Hematopoietic multipotent progenitor cell (in vitro differentiated cells): Measurements from ENCODE around the gene TRABD2A. TPM values are rescaled to one million over a fixed set of nuclear protein-coding genes. Genes with fewer than 3 reads are reported as not detected.
"Not testable (repeated sequence)": the region's sequence is repeated elsewhere in the genome, so short reads cannot be mapped to it uniquely, and the experiment has no call there.

ENCODE experiments used
- DNase-seq, 3 donors: peaks; one replicate each; pipeline ENCODE4 v3.0.0-alpha.2; 2011 to 2015; ENCODE audit warnings: low read depth in 2 of 3, low spot score in 2 of 3
- total RNA-seq: library from RNA; depleted of rRNA; stranded (reverse); fragments of >200 nt; gene quantifications from one replicate; pipeline ENCODE4 v1.2.3, GENCODE V29; 2012

TRABD2A gene
- total RNA-seq, 1 donor = 0.27 TPM

GRCh38 chr2:84881581-84882413 lies 913 bp upstream of the TRABD2A start:
- peak; percentile 68 to 88 (median 77) for DNase-seq

GRCh38 chr2:84880395-84880644 lies 564 bp downstream of the TRABD2A start:
- DNase-seq = no peak

GRCh38 chr2:84879584-84880394 lies 1.1 kb downstream of the TRABD2A start:
- peak in 1 of 3 donors; percentile 49 for DNase-seq

GRCh38 chr2:84878896-84879583 lies 1.8 kb downstream of the TRABD2A start:
- no peak for DNase-seq

- DNase-seq = no peak
These were observed 2.4 kb downstream of the TRABD2A start for GRCh38 chr2:84878459-84878858.

GRCh38 chr2:84876369-84876768 lies 4.5 kb downstream of the TRABD2A start:
- DNase-seq = no peak

GRCh38 chr2:84875619-84876018 lies 5.3 kb downstream of the TRABD2A start:
- DNase-seq = not testable (repeated sequence)

- no peak for DNase-seq
These were observed 5.7 kb downstream of the TRABD2A start for GRCh38 chr2:84875213-84875560.

- DNase-seq = no peak
These were observed 6.3 kb downstream of the TRABD2A start for GRCh38 chr2:84874381-84875212.

GRCh38 chr2:84873350-84873749 lies 7.5 kb downstream of the TRABD2A start:
- DNase-seq = no peak

- not testable (repeated sequence) for DNase-seq
These were observed 8.2 kb downstream of the TRABD2A start for GRCh38 chr2:84872691-84873090.

- no peak for DNase-seq
These were observed 10.6 kb downstream of the TRABD2A start for GRCh38 chr2:84870306-84870705.

GRCh38 chr2:84868327-84868726 lies 12.6 kb downstream of the TRABD2A start:
- not testable (repeated sequence) for DNase-seq

GRCh38 chr2:84866122-84866521 lies 14.8 kb downstream of the TRABD2A start:
- no peak for DNase-seq

GRCh38 chr2:84865181-84865783 lies 15.6 kb downstream of the TRABD2A start:
- DNase-seq = peak in 1 of 3 donors; percentile 33

GRCh38 chr2:84862006-84862405 lies 18.9 kb downstream of the TRABD2A start:
- no peak for DNase-seq

GRCh38 chr2:84861539-84861938 lies 19.3 kb downstream of the TRABD2A start:
- DNase-seq = no peak

- no peak for DNase-seq
These were observed 21.9 kb downstream of the TRABD2A start for GRCh38 chr2:84858937-84859336.

GRCh38 chr2:84858123-84858522 lies 22.8 kb downstream of the TRABD2A start:
- DNase-seq = no peak

GRCh38 chr2:84857566-84857965 lies 23.3 kb downstream of the TRABD2A start:
- no peak for DNase-seq
